ENCODE results near the gene PDHX. TPM values are rescaled to one million over a fixed set of nuclear protein-coding genes. Genes with fewer than 3 reads are reported as not detected.

Gene PDHX
- total and polyA plus RNA-seq, 10 of the 15 experiments (the other 5 are each of a cell fraction or from before 2014, with no cell fraction given): 14.5 to 41.9 (median 28.0) TPM

GRCh38 chr11:35007277-35007676 lies 90.9 kb downstream of the PDHX start (continued):
- TF ChIP-seq CTCF (IDR thresholded peaks at IDR 0.05 in 2 of 3, conservative IDR thresholded peaks at IDR 0.05 in 1 of 3; ENCODE audit: control insufficient read depth in 2 of 3, extremely low read depth in 1 of 3, insufficient read depth in 1 of 3, low read depth in 3 of 3, low read length in 3 of 3): no peak
- no peak for TF ChIP-seq RELB (IDR thresholded peaks at IDR 0.05; ENCODE audit: low read depth)
- peak; percentile 34; the same call in 1 of the 3 replicates for TF ChIP-seq POU2F2 (IDR thresholded peaks at IDR 0.05; ENCODE audit: borderline replicate concordance, low read depth, low read length)
- no peak for TF ChIP-seq SMARCA5 (IDR thresholded peaks at IDR 0.05)
- peak; percentile 93 for TF ChIP-seq ZNF217 (IDR thresholded peaks at IDR 0.05)
- TF ChIP-seq ETV6 (conservative IDR thresholded peaks at IDR 0.05 in 1 of 2, IDR thresholded peaks at IDR 0.05 in 1 of 2; ENCODE audit: borderline replicate concordance in 1 of 2, low read depth in 1 of 2): peak in 1 of 2 experiments; percentile 70; a peak in 2 of 4 replicates
- TF ChIP-seq SKIL (IDR thresholded peaks at IDR 0.05; ENCODE audit: low read depth, poor library complexity, severe bottlenecking): peak; percentile 1
- no peak for TF ChIP-seq NFXL1 (IDR thresholded peaks at IDR 0.05; ENCODE audit: borderline replicate concordance)
- no peak for TF ChIP-seq RFX5 (IDR thresholded peaks at IDR 0.05; ENCODE audit: low read depth, low read length)
- peak; percentile 16; the same call in 1 of the 2 replicates for TF ChIP-seq ZNF687 (IDR thresholded peaks at IDR 0.05)
- TF ChIP-seq BMI1 (IDR thresholded peaks at IDR 0.05; ENCODE audit: borderline replicate concordance): 0 out of 2 replicates have a peak, but pooled peaks have one; percentile 25
- no peak for TF ChIP-seq REST (IDR thresholded peaks at IDR 0.05; ENCODE audit: low read depth, low read length)
- TF ChIP-seq NR2F1 (conservative IDR thresholded peaks at IDR 0.05): peak; percentile 27; the same call in 1 of the 2 replicates
- no peak for TF ChIP-seq KLF5 (IDR thresholded peaks at IDR 0.05; ENCODE audit: partially characterized antibody)
- 0 out of 2 replicates have a peak, but pooled peaks have one; percentile 9 for TF ChIP-seq ATF7 (IDR thresholded peaks at IDR 0.05; ENCODE audit: low read depth)
- TF ChIP-seq MYB (IDR thresholded peaks at IDR 0.05; ENCODE audit: borderline replicate concordance, low read depth, low read length): no peak

Measured in GM12878 (cell line).